HG02588 (cell line): ENCODE measurements around the gene GNAO1.

Experiments used
- ATAC-seq: cut with Tn5 transposase; IDR thresholded peaks from one replicate; pipeline ENCODE4 v1.9.1; 2021; ENCODE audit warnings: mild to moderate bottlenecking, moderate library complexity; ENCODE audit not compliant: unreplicated experiment

GNAO1 gene

GRCh38 chr16:56356276-56357240, 165.3 kb downstream of the GNAO1 start:
- peak; percentile 90 for ATAC-seq

- peak; percentile 8 for ATAC-seq
Measured at GRCh38 chr16:56357241-56357764, 166.0 kb downstream of the GNAO1 start.

GRCh38 chr16:56357765-56358322, 166.6 kb downstream of the GNAO1 start:
- ATAC-seq, result no peak

DNA sequence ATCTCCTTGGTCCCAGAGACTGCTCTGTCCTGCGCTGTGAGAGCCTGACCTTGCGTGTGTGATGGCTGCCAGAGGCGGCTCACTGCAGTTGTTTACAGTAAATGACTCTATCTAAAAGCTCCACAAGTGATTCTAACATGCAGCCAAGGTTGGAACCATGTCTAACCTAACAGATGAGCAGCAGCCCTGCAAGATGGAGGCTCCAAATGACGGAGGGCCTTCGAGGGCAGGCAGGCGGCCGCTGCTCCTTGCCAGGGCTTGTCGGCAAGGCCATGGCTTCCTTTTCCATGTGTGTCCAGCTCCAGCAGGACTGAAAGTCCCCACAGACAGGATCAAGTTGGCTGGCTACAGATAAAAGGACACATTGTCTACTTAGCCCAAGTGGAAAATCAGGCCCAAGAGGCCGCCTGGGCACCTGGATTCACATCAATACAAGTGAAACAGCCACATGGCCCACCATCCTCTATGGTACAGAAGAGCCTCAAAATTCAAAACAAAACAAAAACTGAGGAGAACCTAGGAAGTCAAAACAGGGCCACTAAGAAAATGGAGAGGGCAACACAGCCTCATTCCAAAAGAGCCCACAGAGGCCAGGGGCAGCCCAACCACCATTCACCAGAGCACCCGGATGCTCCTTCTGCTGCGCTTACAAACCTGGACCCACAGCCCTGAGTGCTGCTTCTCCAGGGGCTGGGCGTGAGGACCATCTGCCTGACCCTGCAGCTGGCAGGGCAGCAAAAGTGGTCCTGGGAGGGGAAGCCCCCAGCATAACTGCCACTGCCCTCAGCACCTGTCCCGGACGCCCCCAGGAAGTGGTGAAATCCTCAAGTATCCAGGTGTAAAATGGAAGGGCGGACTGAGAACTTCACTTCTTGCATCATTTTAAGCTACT, 169.1 kb downstream of the GNAO1 start:
- ATAC-seq, result no peak

DNA sequence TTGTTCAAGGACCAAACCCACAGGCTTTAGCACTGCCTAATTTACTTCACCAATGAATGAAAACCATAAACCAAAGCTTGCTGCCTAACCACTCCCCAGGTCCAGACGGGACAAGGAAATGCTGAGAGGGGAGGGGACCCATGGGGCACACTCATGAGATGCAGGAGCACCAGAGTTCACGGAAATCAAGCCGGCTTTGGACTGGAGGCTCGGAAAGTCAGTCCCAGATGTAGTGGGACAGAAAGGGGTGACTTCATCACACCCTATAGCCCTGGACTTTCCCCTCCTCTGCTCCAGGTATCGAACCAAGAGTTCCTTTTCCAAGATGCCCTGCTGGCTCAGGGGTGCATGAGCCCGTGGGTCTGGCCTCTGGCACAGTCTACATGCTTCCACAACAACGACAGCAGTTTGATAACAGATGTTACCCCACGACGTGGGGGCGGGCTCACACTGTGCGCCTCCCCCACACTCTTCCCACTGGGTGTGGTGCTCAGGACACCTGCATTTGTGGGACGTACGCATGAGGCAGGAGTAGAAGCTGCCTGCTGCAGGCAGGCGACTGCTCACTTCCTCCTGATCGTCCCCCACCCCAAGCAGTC, 170.9 kb downstream of the GNAO1 start:
- ATAC-seq, result no peak

DNA sequence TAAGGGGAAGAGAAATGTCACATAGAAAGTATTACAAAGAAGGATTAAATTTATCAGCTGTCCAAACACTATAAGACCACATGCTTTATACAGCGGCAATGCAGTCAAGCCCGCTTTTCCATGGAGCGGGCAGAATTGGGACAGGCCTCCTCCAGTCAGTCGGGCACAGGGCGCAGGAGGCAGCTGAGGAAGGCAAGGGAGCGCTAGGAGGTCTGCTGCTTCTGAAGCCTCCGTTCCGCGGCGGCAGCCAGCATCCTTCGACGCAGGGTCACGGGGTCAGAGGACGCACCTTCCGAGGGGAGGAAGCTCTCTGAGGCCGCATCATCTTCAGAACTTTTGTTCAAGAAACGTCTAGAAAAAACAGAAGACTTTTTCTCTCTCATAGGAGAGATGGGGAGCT, 171.4 kb downstream of the GNAO1 start:
- ATAC-seq, result no peak

DNA sequence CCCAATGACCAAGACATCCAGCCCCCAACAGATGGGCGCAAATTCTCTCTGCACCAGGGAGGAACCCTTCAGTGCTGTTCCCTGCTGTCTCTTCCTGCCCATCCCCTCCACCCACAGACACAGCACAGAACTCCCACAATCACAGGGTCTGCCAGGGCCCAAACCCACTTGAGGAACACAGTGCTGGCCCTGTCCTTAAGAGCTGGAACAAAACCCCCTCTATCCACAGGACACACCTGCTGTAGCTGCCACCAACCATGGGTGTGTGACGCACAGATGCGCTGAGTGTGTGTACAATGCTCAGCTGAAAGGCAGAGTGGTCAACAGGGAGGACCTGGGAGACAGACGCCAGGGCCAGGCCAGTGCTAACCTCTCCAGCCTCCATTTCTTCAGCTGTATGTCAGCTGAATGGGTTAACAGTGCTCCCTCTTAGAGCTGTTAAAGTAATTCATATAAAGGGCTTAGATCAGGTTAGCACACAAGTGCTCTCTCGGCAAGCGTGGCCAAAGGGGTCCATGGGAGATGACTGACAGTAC, 172.0 kb downstream of the GNAO1 start:
- ATAC-seq, result no peak

- no peak for ATAC-seq
Measured at GRCh38 chr16:56363781-56364565, 172.7 kb downstream of the GNAO1 start.

GRCh38 chr16:56364865-56365264, 173.6 kb downstream of the GNAO1 start:
- no peak for ATAC-seq

- ATAC-seq, result no peak
Measured at GRCh38 chr16:56365552-56365951, 174.3 kb downstream of the GNAO1 start.

- ATAC-seq, result no peak
Measured at GRCh38 chr16:56366945-56367344, 175.7 kb downstream of the GNAO1 start.

- no peak for ATAC-seq
Measured at GRCh38 chr16:56367764-56368163, 176.5 kb downstream of the GNAO1 start.

DNA sequence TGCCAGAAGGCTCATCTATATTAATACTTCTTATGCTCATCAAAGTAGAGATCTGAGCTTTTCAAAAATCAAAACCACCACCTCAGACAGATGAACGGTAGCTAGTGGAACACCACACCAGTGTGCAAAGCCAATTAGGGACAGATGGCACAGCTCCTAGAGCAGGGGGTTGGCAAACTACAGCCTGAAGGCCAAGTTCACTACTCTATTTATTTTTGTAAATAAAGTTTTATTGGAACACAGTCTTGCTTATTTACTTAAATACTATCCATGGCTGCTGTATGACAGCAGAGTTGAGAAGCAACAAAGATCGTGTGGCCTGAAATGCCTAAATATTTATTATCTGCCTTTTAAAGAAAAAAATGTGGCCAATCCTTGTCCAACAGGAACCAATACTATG, 177.3 kb downstream of the GNAO1 start:
- ATAC-seq, result no peak

GRCh38 chr16:56369202-56369601, 177.9 kb downstream of the GNAO1 start:
- ATAC-seq, result no peak

GRCh38 chr16:56370185-56370874, 179.0 kb downstream of the GNAO1 start:
- ATAC-seq, result no peak

GRCh38 chr16:56370875-56371659, 179.8 kb downstream of the GNAO1 start:
- ATAC-seq, result no peak

- no peak for ATAC-seq
Measured at GRCh38 chr16:56371660-56371937, 180.3 kb downstream of the GNAO1 start.

GRCh38 chr16:56372013-56372634, 180.8 kb downstream of the GNAO1 start:
- ATAC-seq, result no peak
